Neural progenitor cell (in vitro differentiated cells): ENCODE measurements around the gene HES4. TPM values are rescaled to one million over a fixed set of nuclear protein-coding genes. Genes with fewer than 3 reads are reported as not detected.
A peak's percentile ranks its signal among the peaks of the same experiment; 100 is the strongest.

Experiments
- DNase-seq: peaks from one replicate; pipeline ENCODE4 v3.0.0-alpha.2; 2016; ENCODE audit warnings: low spot score
- H2AFZ ChIP-seq: fragments of 200-600 bp; sonication (generic); replicated peaks from 2 replicates; pipeline ENCODE4 v1.6.1; 2016; ENCODE audit warnings: antibody characterized with exemption
- H3F3A ChIP-seq: fragments of 200-600 bp; sonication (generic); 2 replicates; pipeline ENCODE4 v1.6.1; 2016; ENCODE audit warnings: antibody characterized with exemption, low read depth
- H3K27ac ChIP-seq: fragments of 200-600 bp; sonication (generic); 2 replicates; pipeline ENCODE4 v1.5.1; 2016; ENCODE audit warnings: mild to moderate bottlenecking
- H3K27me3 ChIP-seq: fragments of 200-600 bp; sonication (generic); 2 replicates; pipeline ENCODE4 v1.6.1; 2016; ENCODE audit warnings: mild to moderate bottlenecking, moderate library complexity
- H3K36me3 ChIP-seq: fragments of 200-600 bp; sonication (generic); 2 replicates; pipeline ENCODE4 v1.5.1; 2016
- H3K4me1 ChIP-seq: fragments of 200-600 bp; sonication (generic); 2 replicates; pipeline ENCODE4 v1.6.1; 2016; ENCODE audit warnings: mixed run types
- H3K4me2 ChIP-seq: fragments of 200-600 bp; sonication (generic); 2 replicates; pipeline ENCODE4 v1.6.1; 2016
- H3K4me3 ChIP-seq: fragments of 200-600 bp; sonication (generic); 2 replicates; pipeline ENCODE4 v1.5.1; 2016
- H3K79me2 ChIP-seq: fragments of 200-600 bp; sonication (generic); 2 replicates; pipeline ENCODE4 v1.6.1; 2016; ENCODE audit warnings: low read depth
- H3K9ac ChIP-seq: fragments of 200-600 bp; sonication (generic); 2 replicates; pipeline ENCODE4 v1.6.1; 2016
- H3K9me3 ChIP-seq: fragments of 200-600 bp; sonication (generic); 2 replicates; pipeline ENCODE4 v1.5.1; 2016; ENCODE audit warnings: low read depth
- H4K20me1 ChIP-seq: fragments of 200-600 bp; sonication (generic); 2 replicates; pipeline ENCODE4 v1.6.1; 2016; ENCODE audit warnings: low read depth
- H3K27ac Mint-ChIP-seq: 3 replicates; pipeline ENCODE4 v1.8.0; 2021; ENCODE audit warnings: mixed read lengths
- H3K27me3 Mint-ChIP-seq: 2 replicates; pipeline ENCODE4 v1.8.0; 2022; ENCODE audit warnings: low read depth, mild to moderate bottlenecking, inconsistent platforms, moderate library complexity, mixed read lengths; ENCODE audit not compliant: insufficient read depth
- H3K36me3 Mint-ChIP-seq: 3 replicates; pipeline ENCODE4 v1.8.0; 2021; ENCODE audit warnings: mixed read lengths
- H3K4me1 Mint-ChIP-seq: 3 replicates; pipeline ENCODE4 v1.8.0; 2021; ENCODE audit warnings: mixed read lengths
- H3K4me3 Mint-ChIP-seq: 3 replicates; pipeline ENCODE4 v1.8.0; 2021; ENCODE audit warnings: mild to moderate bottlenecking, moderate library complexity, mixed read lengths
- H3K9me3 Mint-ChIP-seq: 3 replicates; pipeline ENCODE4 v1.8.0; 2020; ENCODE audit warnings: mixed read lengths
- CTCF ChIP-seq: fragments of 200-600 bp; sonication (generic); IDR thresholded peaks from 2 replicates; pipeline ENCODE4 v1.5.1; 2017; ENCODE audit warnings: antibody characterized with exemption, mild to moderate bottlenecking
- EZH2 ChIP-seq: fragments of 200-600 bp; sonication (generic); IDR thresholded peaks from 2 replicates; pipeline ENCODE4 v1.6.1; 2017; ENCODE audit warnings: antibody characterized with exemption, mild to moderate bottlenecking, moderate library complexity
- EZH2phosphoT487 ChIP-seq: fragments of 200-600 bp; sonication (generic); IDR thresholded peaks from 2 replicates; pipeline ENCODE4 v1.6.1; 2017; ENCODE audit warnings: antibody characterized with exemption
- total RNA-seq: library from RNA; depleted of rRNA; stranded (reverse); fragments of >200 nt; gene quantifications from 2 replicates; pipeline ENCODE4 v1.2.3, GENCODE V29; 2015; ENCODE audit warnings: low replicate concordance

HES4 gene
- total RNA-seq, 1 donor from 2014 or later: 7.6 TPM

GRCh38 chr1:1043921-1044320 is 44.0 kb upstream of the HES4 start:
- peak overlapping the region; percentile 52 for H3K4me3 Mint-ChIP-seq

DNA sequence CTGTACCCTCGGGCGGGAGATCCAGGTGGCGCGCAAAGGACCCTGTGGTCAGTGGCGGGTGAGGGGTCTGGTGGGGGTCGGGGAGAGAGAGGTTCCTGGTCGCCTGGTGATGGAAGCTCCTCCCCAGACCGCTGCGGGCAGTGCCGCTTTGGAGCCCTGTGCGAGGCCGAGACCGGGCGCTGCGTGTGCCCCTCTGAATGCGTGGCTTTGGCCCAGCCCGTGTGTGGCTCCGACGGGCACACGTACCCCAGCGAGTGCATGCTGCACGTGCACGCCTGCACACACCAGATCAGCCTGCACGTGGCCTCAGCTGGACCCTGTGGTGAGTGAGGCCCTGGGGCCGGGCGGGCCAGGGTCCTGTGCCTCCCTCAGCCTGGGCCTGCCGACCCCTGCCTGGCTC is 43.5 kb upstream of the HES4 start:
- Histone ChIP-seq H3K4me3 (no peak overlapping the region), H3K79me2 (no peaks in the 10 kb centered on the region), H3K36me3 (no peaks in the 10 kb centered on the region), H3K27ac (no peak overlapping the region), H3K9ac (no peak overlapping the region), H3K4me1 (peaks cover 14% of the 10 kb centered on the region), H3K9me3 (no peaks in the 10 kb centered on the region), H4K20me1 (peaks cover 55% of the 10 kb centered on the region), H3K27me3 (peaks cover 22% of the 10 kb centered on the region), H3F3A (peaks cover 12% of the 10 kb centered on the region), H2AFZ (no peak overlapping the region), H3K4me2 (no peak overlapping the region)
- TF ChIP-seq EZH2phosphoT487: no peak
- no peak for TF ChIP-seq CTCF
- TF ChIP-seq EZH2: no peak
- Mint-ChIP-seq H3K27ac (no peak overlapping the region), H3K4me3 (no peak overlapping the region), H3K9me3 (no peaks in the 10 kb centered on the region), H3K36me3 (peaks cover 10% of the 10 kb centered on the region), H3K4me1 (peaks cover 5% of the 10 kb centered on the region), H3K27me3 (peaks cover 18% of the 10 kb centered on the region)
- no peak for DNase-seq

More at GRCh38 chr1:1043921-1044320, 44.0 kb upstream of the HES4 start:
- Histone ChIP-seq H3K9ac (no peak overlapping the region), H3K4me1 (peaks cover 14% of the 10 kb centered on the region), H3K4me3 (no peak overlapping the region), H3F3A (peaks cover 12% of the 10 kb centered on the region), H4K20me1 (peaks cover 50% of the 10 kb centered on the region), H3K27ac (no peak overlapping the region), H3K9me3 (no peaks in the 10 kb centered on the region), H3K36me3 (no peaks in the 10 kb centered on the region), H3K4me2 (no peak overlapping the region), H2AFZ (no peak overlapping the region), H3K27me3 (peaks cover 17% of the 10 kb centered on the region), H3K79me2 (no peaks in the 10 kb centered on the region)
- peaks cover 13% of the 10 kb centered on the region for H3K27me3 Mint-ChIP-seq
- TF ChIP-seq CTCF (no peak), EZH2phosphoT487 (no peak), EZH2 (no peak)
- peaks cover 5% of the 10 kb centered on the region for H3K4me1 Mint-ChIP-seq
- no peak for DNase-seq
- peaks cover 10% of the 10 kb centered on the region for H3K36me3 Mint-ChIP-seq
- no peak overlapping the region for H3K27ac Mint-ChIP-seq
- H3K9me3 Mint-ChIP-seq: no peaks in the 10 kb centered on the region

GRCh38 chr1:1042835-1043234 is 42.9 kb upstream of the HES4 start:
- H3K4me1 ChIP-seq: peaks cover 14% of the 10 kb centered on the region
- H4K20me1 ChIP-seq: peaks cover 61% of the 10 kb centered on the region
- H3K4me3 ChIP-seq: no peak overlapping the region
- no peak overlapping the region for H3K9ac ChIP-seq
- H2AFZ ChIP-seq: no peak overlapping the region
- Mint-ChIP-seq H3K9me3 (no peaks in the 10 kb centered on the region), H3K27me3 (peaks cover 19% of the 10 kb centered on the region), H3K27ac (no peak overlapping the region), H3K4me1 (peaks cover 5% of the 10 kb centered on the region), H3K4me3 (no peak overlapping the region), H3K36me3 (peaks cover 10% of the 10 kb centered on the region)
- TF ChIP-seq CTCF (no peak), EZH2phosphoT487 (no peak), EZH2 (no peak)
- no peaks in the 10 kb centered on the region for H3K36me3 ChIP-seq
- no peak overlapping the region for H3K27ac ChIP-seq
- peaks cover 12% of the 10 kb centered on the region for H3F3A ChIP-seq
- no peaks in the 10 kb centered on the region for H3K79me2 ChIP-seq
- no peak overlapping the region for H3K4me2 ChIP-seq
- DNase-seq: no peak
- no peaks in the 10 kb centered on the region for H3K9me3 ChIP-seq
- H3K27me3 ChIP-seq: peaks cover 28% of the 10 kb centered on the region
